Endothelial cell of umbilical vein (primary cell): Measurements from ENCODE around the gene MYLK. TPM values are rescaled to one million over a fixed set of nuclear protein-coding genes. Genes with fewer than 3 reads are reported as not detected.

Experiments
- BruUV-seq: library from RNA; stranded (reverse); fragments of 400-500 nt; replicated peaks from 2 replicates; lab custom pipeline; 2021; lab: Mats Ljungman, UMichigan
- CTCF ChIA-PET: fragments of 300-600, 350-600 bp; sonication (Branson Sonifier 250); formaldehyde crosslinking; loops from one replicate; lab custom pipeline; 2021; ENCODE audit warnings: antibody characterized with exemption, inconsistent platforms; lab: Charles Lee
- POLR2A ChIA-PET: fragments of 300-600, 350-600 bp; sonication (Branson Sonifier 250); formaldehyde crosslinking; loops from one replicate; lab custom pipeline; 2021; ENCODE audit warnings: antibody characterized with exemption, inconsistent platforms; lab: Charles Lee
- DNase-seq: peaks from one replicate; pipeline ENCODE4 v3.0.0-alpha.2; 2011; ENCODE audit warnings: low read depth, low spot score
- FAIRE-seq: peaks from 2 replicates; lab custom pipeline; 2011; peaks lifted over from hg19 to GRCh38; lab: Jason Lieb, UNC
- H2AFZ ChIP-seq: 2 replicates; pipeline ENCODE4 v1.6.0; 2012; ENCODE audit warnings: low read depth, low read length, control low read depth, inconsistent platforms
- H3K27ac ChIP-seq: 2 replicates; pipeline ENCODE4 v1.5.1; 2011; ENCODE audit warnings: low read depth, mild to moderate bottlenecking, control low read depth, low read length, moderate library complexity; ENCODE audit not compliant: insufficient read depth
- H3K27me3 ChIP-seq, 2 experiments: 2 replicates each; pipeline versions ENCODE4 v1.6.0 to v1.6.1; 2011; ENCODE audit warnings: low read length in 2 of 2, mixed read lengths in 1 of 2; ENCODE audit not compliant: control insufficient read depth in 2 of 2, insufficient read depth in 2 of 2
- H3K36me3 ChIP-seq, 2 experiments: 2 replicates in 1 of 2; 3 replicates in 1 of 2; pipeline ENCODE4 v1.5.1; 2011; ENCODE audit warnings: low read length in 2 of 2, mild to moderate bottlenecking in 1 of 2, moderate library complexity in 1 of 2; ENCODE audit not compliant: control insufficient read depth in 2 of 2, insufficient read depth in 2 of 2; ENCODE audit errors: extremely low read depth in 1 of 2
- H3K4me1 ChIP-seq: 3 replicates; pipeline ENCODE4 v1.5.1; 2011; ENCODE audit warnings: mild to moderate bottlenecking, low read length; ENCODE audit not compliant: control insufficient read depth, insufficient read depth; ENCODE audit errors: extremely low read depth
- H3K4me2 ChIP-seq: 2 replicates; pipeline ENCODE4 v1.6.1; 2011; ENCODE audit warnings: low read length, control low read depth, mixed read lengths; ENCODE audit not compliant: insufficient read depth
- H3K4me3 ChIP-seq, 3 experiments: fragments of 200-600 bp in 1 of 3; sonication (generic), shearing (Covaris generic) in 1 of 3; replicated peaks in 1 of 3; 2 replicates each; pipeline ENCODE4 v1.5.1; 2011 to 2016; ENCODE audit warnings: control low read depth in 3 of 3, low read length in 3 of 3, mild to moderate bottlenecking in 2 of 3, inconsistent platforms in 1 of 3, low read depth in 1 of 3, moderate library complexity in 1 of 3; ENCODE audit not compliant: insufficient read depth in 1 of 3
- H3K79me2 ChIP-seq: 2 replicates; pipeline ENCODE4 v1.6.0; 2012; ENCODE audit warnings: low read length, inconsistent platforms; ENCODE audit not compliant: control insufficient read depth, insufficient read depth
- H3K9ac ChIP-seq: replicated peaks from 2 replicates; pipeline ENCODE3; 2011; ENCODE audit warnings: low read length, control low read depth; ENCODE audit not compliant: insufficient read depth; ENCODE audit errors: extremely low read depth
- H3K9me1 ChIP-seq: replicated peaks from 3 replicates; pipeline ENCODE4 v1.6.0; 2011; ENCODE audit warnings: mild to moderate bottlenecking, low read length; ENCODE audit not compliant: control insufficient read depth, insufficient read depth; ENCODE audit errors: extremely low read depth
- H3K9me3 ChIP-seq: replicated peaks from 2 replicates; pipeline ENCODE4 v1.5.1; 2012; ENCODE audit warnings: low read length, inconsistent platforms; ENCODE audit not compliant: control insufficient read depth, insufficient read depth
- H4K20me1 ChIP-seq: replicated peaks from 2 replicates; pipeline ENCODE3; 2011; ENCODE audit warnings: mild to moderate bottlenecking, low read length; ENCODE audit not compliant: control insufficient read depth, insufficient read depth; ENCODE audit errors: extremely low read depth
- CTCF ChIP-seq, 2 donors: IDR thresholded peaks; 1 replicate in 1 of 2; 2 replicates in 1 of 2; pipeline ENCODE4 v1.5.1; 2011; ENCODE audit warnings: low read length in 2 of 2, mild to moderate bottlenecking in 2 of 2, moderate library complexity in 2 of 2, control low read depth in 1 of 2, inconsistent platforms in 1 of 2, low read depth in 1 of 2; ENCODE audit not compliant: insufficient read depth in 1 of 2; ENCODE audit errors: extremely low read depth in 1 of 2
- EZH2 ChIP-seq: IDR thresholded peaks from 2 replicates; pipeline ENCODE4 v1.6.1; 2012; ENCODE audit warnings: borderline replicate concordance, low read depth, mild to moderate bottlenecking, moderate library complexity, low read length, inconsistent platforms; ENCODE audit not compliant: severe bottlenecking
- FOS ChIP-seq: IDR thresholded peaks from 2 replicates; pipeline ENCODE4 v1.6.1; 2011; ENCODE audit warnings: mild to moderate bottlenecking, low read length, moderate library complexity, borderline replicate concordance; ENCODE audit not compliant: insufficient read depth
- GATA2 ChIP-seq: IDR thresholded peaks from 2 replicates; pipeline ENCODE4 v1.7.0; 2011; ENCODE audit warnings: low read depth, mild to moderate bottlenecking, moderate library complexity, mixed read lengths, low read length; ENCODE audit not compliant: insufficient read length, insufficient read depth
- JUN ChIP-seq: IDR thresholded peaks from 2 replicates; pipeline ENCODE4 v1.6.1; 2011; ENCODE audit warnings: borderline replicate concordance, low read depth; ENCODE audit not compliant: insufficient read length, insufficient read depth
- MAX ChIP-seq: IDR thresholded peaks from 2 replicates; pipeline ENCODE4 v1.6.1; 2011; ENCODE audit not compliant: insufficient read depth, insufficient read length
- MYC ChIP-seq: IDR thresholded peaks from one replicate; pipeline ENCODE4 v1.6.1; 2011; ENCODE audit warnings: mild to moderate bottlenecking, low read depth, low read length
- POLR2A ChIP-seq: IDR thresholded peaks from 2 replicates; pipeline ENCODE4 v1.6.1; 2012; ENCODE audit warnings: low read depth, mild to moderate bottlenecking, control low read depth, low read length
- POLR2AphosphoS5 ChIP-seq: IDR thresholded peaks from 2 replicates; pipeline ENCODE4 v1.6.1; 2012; ENCODE audit warnings: low read depth, mild to moderate bottlenecking, control low read depth, low read length, moderate library complexity; ENCODE audit not compliant: insufficient read depth
- dilution Hi-C: fragments of 300-500 bp; cut with MboI; formaldehyde crosslinking; loops from one replicate; pipeline ENCODE4 v1.15.0; 2019; ENCODE audit warnings: low sequenced_read_pairs; ENCODE audit not compliant: extremely low pct_ligation_motif_present
- intact Hi-C: fragments of 100-400 bp; cut with micrococcal nuclease; formaldehyde crosslinking; loops from one replicate; pipeline ENCODE4 v1.10.0; 2022
- polyA plus RNA-seq, 4 experiments: library from polyadenylated mRNA; depleted of rRNA in 3 of 4; stranded (reverse) in 3 of 4; unstranded in 1 of 4; fragments of >200 nt; gene quantifications; 2 replicates each; pipeline versions ENCODE4 v1.2.1 to v1.2.3, GENCODE V29; 2011 to 2012; ENCODE audit warnings: missing spikeins in 1 of 4
- total RNA-seq: library from RNA; stranded (reverse); gene quantifications from 2 replicates; pipeline ENCODE4 v1.2.3, GENCODE V29; 2021

Gene MYLK
- total and polyA plus RNA-seq, 2 donors (not counting 3 experiments of a cell fraction or from before 2014, with no cell fraction given) = 10.0 to 22.2 TPM

- Histone ChIP-seq H3K9me3 (no peaks in the 10 kb centered on the region), H3K4me1 (no peaks in the 10 kb centered on the region), H2AFZ (no peak overlapping the region), H3K79me2 (no peaks in the 10 kb centered on the region), H3K9ac (no peak overlapping the region), H4K20me1 (no peaks in the 10 kb centered on the region), H3K4me3 (no peak overlapping the region), H3K27me3 (no peaks in the 10 kb centered on the region), H3K27ac (no peak overlapping the region), H3K4me2 (no peak overlapping the region), H3K9me1 (no peaks in the 10 kb centered on the region), H3K36me3 (no peaks in the 10 kb centered on the region)
- TF ChIP-seq POLR2AphosphoS5 (no peak), JUN (no peak), CTCF (IDR thresholded peaks at IDR 0.05; ENCODE audit: extremely low read depth in 1 of 2, insufficient read depth in 1 of 2, low read depth in 1 of 2, low read length in 2 of 2) (no peak), MAX (no peak), POLR2A (no peak), GATA2 (no peak), EZH2 (no peak), FOS (no peak), MYC (no peak)
- ChIA-PET POLR2A (no interaction called here), CTCF (interaction anchor here (2.1 kb wide), 1 partner anchor 14 kb away, joined by 6 read pairs; no protein-coding TSS in a partner anchor)
- BruUV-seq = no TSS peak
- intact Hi-C loops (no loop called here), dilution Hi-C loops (no loop called here)
- DNase-seq (no peak), FAIRE-seq (no peak)
These were observed 256.2 kb downstream of the MYLK start for GRCh38 chr3:123627673-123628670.
